ENCODE measurements around the gene XXYLT1. TPM values are rescaled to one million over a fixed set of nuclear protein-coding genes. Genes with fewer than 3 reads are reported as not detected.
"Not testable (repeated sequence)": the region's sequence is repeated elsewhere in the genome, so short reads cannot be mapped to it uniquely, and the experiment has no call there.

Gene XXYLT1
- polyA plus RNA-seq, 3 donors, result 2.2 to 7.7 (median 4.6) TPM

DNA sequence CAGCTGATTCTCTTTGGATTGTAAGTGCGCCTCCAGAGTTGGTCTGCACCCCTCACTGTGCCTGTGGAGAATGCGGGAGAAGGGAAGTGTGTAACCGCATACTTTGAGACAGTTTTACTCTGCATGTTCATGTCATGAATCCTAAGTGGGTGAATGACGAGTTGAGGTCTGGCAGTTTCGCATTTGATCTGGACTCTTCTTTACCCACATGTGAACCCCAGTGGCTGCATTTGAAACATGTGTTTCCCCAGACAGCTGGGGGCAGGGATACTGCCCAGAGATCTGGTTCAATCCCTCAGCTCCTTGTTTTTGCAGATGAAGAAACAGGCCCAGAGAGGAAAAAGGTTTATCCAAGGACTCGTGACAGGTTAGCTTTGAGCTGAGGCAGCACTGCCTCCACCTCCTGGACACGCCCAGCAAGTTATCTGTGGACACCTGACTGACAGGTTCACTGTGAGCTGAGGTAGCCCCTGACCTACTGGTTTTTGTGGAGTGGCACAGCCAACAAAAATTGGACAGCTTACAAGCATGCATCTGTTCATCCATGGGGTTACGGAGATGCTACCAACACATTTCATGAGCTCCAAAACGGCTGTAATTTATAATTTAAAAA lies 207.3 kb downstream of the XXYLT1 start:
- H3K27ac ChIP-seq (ENCODE audit: low read depth, low read length), result no peak overlapping the region
- 79 to 82% (median 81%) methylated on average over 9 of the region's 9 CpGs for WGBS, 3 donors

DNA sequence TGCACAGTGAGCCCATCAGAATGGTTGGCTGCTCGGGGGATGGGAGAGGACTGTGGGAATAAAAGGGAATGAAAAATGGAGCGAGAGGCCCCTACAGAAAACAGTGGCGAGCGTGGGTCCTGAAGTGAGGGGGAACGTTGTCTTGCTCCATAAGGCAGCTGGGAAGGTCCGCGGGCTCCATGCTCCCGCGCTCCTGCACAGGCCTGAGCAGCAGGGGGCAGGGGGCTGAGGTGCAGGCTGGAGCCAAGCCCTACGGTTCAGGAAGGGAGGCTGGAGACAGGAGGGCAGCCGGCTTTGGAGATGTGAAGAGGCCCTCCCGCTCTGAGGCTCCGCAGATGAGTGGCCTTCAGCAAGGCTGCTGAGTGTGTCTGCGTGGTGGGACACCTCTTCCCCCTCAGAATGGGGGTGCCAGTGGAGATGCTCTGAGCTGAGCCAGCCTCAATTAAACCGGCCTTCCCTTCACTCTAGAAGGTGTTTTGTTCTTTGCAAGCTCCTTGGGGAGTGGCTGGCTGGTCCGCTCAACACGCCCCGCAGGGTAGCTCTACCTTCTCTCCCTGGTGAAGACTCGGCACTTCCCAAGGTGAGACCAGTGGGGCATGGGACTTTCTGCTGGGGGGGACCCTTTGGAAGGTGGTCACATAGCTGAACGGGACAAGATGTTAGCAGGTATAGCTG lies 208.0 kb downstream of the XXYLT1 start:
- WGBS, 3 donors, result 88 to 90% (median 88%) methylated on average over 20 of the region's 20 CpGs
- H3K27ac ChIP-seq (ENCODE audit: low read depth, low read length), result no peak overlapping the region

DNA sequence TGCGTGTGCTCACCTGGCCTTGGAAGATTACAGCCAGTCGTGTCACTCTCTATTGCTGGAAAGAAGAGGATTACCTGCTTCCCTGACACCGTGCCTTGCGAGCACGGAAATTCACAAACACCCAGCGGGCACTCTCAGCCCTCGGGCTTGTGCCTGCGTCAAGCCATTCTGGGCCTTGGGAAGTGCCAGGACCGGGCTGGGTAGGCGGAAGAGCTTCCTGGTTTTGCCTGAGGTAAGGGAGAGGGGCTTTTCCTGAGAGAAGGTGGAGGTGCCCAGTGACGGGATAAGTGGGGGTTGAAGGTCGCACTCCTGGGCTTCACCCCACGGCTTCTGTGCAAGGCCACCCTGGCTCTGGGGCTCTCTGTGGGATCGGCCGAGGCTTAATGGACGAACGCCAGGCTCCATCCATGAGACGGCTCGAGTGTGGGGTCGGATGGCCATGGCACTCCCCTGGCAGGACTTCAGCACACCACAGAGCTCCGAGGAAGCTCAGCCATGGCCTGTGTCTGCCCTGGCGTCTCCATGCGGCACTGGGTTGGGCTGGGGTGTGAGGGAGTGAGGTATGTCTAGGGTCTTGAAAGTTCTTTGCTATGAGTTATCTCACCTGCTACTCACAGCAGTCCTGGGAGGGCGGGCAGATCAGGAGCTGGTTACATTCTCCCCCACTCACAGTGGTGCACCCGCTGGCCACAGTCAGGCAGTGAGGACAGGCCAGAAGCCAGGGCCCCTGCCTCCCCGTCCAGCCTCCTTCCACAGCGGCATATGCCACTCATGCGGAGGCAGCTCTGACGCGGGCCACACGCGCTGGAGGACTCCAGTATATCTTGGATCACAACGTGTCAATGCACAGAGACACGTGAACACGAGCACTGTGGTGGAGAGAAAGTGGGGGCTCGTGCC lies 209.0 kb downstream of the XXYLT1 start:
- 89 to 91% (median 90%) methylated on average over 36 of the region's 36 CpGs for WGBS, 3 donors
- H3K27ac ChIP-seq (ENCODE audit: low read depth, low read length), result no peak overlapping the region

DNA sequence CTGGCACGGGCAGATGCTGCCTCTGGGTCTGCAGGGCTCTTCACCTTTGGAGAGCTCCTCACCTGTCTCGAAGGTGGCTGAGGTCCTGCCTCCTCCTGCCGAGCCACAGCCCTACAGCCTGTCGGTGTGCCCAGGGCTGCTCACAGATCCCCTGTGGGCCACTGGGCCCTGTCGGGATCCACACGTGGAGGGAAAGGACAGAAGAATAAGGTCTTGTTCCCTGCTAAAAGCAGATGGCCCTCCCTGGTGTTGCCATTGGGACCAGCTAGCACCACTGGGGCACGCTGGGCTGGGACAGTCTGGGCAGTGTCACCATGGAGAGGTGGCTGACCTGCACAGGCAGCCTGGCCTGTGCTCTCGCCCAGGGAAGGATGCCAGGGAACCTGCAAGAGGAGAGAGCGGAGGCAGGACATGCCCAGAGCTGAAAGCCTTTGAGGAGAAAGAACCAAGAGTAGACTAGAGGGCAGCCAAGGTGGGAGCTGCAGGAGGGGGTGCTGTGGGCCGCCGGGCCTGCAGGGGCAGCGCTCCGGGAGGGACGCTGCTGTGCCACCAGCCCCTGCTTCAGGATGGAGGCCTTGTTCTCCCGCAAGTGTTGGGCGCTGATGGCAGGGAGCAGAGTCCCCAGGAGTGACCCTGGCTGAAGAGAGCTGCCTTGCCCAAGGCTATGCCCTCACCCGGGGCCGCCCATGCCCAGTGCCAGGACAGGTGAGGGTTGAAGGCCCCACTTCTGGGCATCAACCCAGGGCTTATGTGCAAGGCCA lies 210.2 kb downstream of the XXYLT1 start:
- WGBS, 3 donors, result 87 to 97% (median 94%) methylated on average over 18 of the region's 18 CpGs
- H3K27ac ChIP-seq (ENCODE audit: low read depth, low read length), result no peak overlapping the region

GRCh38 chr3:195060217-195060481 lies 210.8 kb downstream of the XXYLT1 start:
- WGBS, 3 donors, result 88 to 99% (median 93%) methylated on average over 3 of the region's 3 CpGs
- no peak overlapping the region for H3K27ac ChIP-seq (ENCODE audit: low read depth, low read length)

- 83 to 87% (median 86%) methylated on average over 22 of the region's 22 CpGs for WGBS, 3 donors
- no peak overlapping the region for H3K27ac ChIP-seq (ENCODE audit: low read depth, low read length)
These were observed 211.3 kb downstream of the XXYLT1 start for GRCh38 chr3:195059471-195060216.

DNA sequence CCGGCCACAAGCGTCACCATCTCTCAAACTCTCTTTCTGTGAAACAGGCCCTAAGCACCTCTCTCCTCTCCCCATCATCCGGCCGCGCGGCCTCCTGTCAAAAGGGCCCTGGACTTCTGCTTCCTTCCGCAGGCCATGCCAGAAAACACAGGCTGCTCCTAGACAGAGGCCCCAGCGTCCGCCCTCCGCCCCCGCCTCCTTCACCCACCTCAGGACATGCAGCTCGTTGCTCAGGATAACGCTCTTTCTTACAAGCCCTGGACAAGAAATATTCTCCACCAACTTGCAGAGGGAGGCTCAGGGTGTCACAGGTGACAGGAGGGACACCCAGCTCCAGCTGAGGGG lies 212.0 kb downstream of the XXYLT1 start:
- 37 to 75% (median 51%) methylated on average over 13 of the region's 13 CpGs for WGBS, 3 donors
- no peak overlapping the region for H3K27ac ChIP-seq (ENCODE audit: low read depth, low read length)

- no peak overlapping the region for H3K27ac ChIP-seq (ENCODE audit: low read depth, low read length)
- 70 to 86% (median 76%) methylated on average over 15 of the region's 15 CpGs for WGBS, 3 donors
These were observed 212.5 kb downstream of the XXYLT1 start for GRCh38 chr3:195058336-195059005.

DNA sequence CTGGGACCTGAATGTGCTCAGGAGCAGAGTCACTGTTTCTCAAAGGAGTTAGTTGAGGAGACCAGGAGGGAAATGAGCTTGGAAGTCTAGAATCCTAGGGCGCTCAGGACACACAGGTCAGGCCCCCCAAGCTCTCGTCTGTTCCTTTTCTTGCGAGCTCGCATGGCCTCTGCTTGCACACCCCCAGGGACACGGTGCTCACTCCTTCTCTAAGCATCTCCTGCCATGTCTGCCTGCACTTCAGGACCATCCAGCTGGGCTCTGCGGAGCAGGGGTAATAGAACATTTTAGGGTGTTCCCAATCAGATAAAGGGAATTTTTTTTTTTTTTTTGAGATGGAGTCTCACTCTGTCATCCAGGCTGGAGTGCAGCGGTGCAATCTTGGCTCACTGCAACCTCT lies 213.2 kb downstream of the XXYLT1 start:
- no peak overlapping the region for H3K27ac ChIP-seq (ENCODE audit: low read depth, low read length)
- WGBS, 3 donors, result 93 to 95% (median 93%) methylated on average over 7 of the region's 7 CpGs

GRCh38 chr3:195056506-195056905 lies 214.5 kb downstream of the XXYLT1 start:
- 71 to 85% (median 84%) methylated on average over 5 of the region's 5 CpGs for WGBS, 3 donors
- H3K27ac ChIP-seq (ENCODE audit: low read depth, low read length), result no peak overlapping the region

DNA sequence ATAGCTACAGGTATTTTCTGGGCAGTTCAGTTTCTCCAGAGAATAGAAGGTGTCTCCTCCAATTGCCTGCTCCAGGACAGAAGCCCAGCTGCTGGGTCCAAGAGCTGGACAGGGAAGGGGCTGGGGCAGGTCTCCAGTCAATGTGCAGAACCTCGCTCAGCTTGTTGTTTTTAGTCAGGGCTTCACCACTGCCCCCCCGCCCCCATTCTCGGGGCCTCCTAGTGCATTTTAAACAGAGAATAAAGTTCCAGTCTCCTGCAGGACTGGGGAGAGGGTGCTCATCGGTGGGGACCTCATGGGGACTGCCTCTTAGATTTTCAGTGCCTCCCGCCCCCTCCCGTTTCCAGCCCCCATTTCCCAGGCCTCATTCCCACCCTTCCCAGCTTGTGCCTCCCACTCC lies 216.6 kb downstream of the XXYLT1 start:
- H3K27ac ChIP-seq (ENCODE audit: low read depth, low read length), result no peak overlapping the region
- WGBS, 3 donors, result 76 to 87% (median 85%) methylated on average over 6 of the region's 6 CpGs

- H3K27ac ChIP-seq (ENCODE audit: low read depth, low read length), result no peak overlapping the region
- 65 to 70% (median 69%) methylated on average over 6 of the region's 6 CpGs for WGBS, 3 donors
These were observed 218.0 kb downstream of the XXYLT1 start for GRCh38 chr3:195052939-195053338.

DNA sequence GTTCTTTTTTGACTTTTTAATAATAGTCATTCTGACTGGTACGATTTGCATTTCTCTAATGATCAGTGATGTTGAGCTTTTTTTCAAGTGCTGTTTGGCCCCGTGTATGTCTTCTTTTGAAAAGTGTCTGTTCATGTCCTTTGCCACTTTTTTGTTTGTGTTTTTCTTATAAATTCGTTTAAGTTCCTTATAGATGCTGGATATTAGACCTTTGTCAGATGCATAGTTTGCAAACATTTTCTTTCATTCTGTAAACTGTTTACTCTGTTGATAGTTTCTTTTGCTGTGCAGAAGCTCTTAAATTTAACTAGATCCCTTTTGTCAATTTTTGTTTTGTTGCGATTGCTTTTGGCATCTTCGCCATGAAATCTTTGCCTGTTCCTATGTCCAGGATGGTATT lies 220.7 kb downstream of the XXYLT1 start:
- not testable (repeated sequence) for H3K27ac ChIP-seq (ENCODE audit: low read depth, low read length)
- 81 to 88% (median 84%) methylated on average over 5 of the region's 5 CpGs for WGBS, 3 donors

DNA sequence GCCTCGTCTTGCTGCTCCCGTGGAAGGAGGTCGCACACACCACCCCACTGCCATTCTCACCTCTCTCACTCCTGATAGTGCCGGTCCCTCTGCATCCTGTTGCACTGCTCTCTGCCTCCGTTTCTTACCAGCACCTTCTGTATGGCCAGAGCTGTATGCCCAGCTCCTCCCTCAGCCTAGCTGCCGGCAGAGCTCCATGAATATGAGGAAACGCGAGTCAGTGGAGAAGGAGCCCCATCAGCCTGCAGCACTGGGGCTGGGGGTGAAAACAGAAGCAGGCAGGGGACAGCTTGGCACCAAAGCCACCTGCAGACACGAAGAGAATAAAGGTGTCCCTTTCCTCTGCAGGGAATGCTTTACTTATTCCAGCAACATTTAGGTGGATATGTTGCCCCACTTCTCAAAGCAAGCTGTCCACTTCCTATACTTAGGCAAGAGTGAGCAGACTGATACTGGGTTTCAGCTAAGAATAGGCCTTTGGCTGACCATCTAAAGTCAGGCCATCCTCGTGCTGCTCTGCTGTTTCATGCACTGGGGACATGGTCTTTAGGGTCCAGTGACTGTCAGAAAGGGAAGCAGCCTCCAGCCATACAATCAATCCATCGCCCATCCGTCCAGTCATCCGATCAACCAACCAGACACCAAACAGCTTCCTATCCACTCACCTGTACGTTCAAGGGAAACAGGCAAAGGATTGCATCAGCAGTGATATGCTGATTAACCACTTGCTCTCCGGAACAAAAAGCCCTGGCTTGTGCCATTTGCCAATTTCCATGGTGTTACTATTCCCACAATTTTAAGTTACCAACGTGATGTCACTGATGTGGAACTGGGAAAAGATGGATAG lies 222.7 kb downstream of the XXYLT1 start:
- no peak overlapping the region for H3K27ac ChIP-seq (ENCODE audit: low read depth, low read length)
- WGBS, 3 donors, result 62 to 75% (median 74%) methylated on average over 16 of the region's 16 CpGs

DNA sequence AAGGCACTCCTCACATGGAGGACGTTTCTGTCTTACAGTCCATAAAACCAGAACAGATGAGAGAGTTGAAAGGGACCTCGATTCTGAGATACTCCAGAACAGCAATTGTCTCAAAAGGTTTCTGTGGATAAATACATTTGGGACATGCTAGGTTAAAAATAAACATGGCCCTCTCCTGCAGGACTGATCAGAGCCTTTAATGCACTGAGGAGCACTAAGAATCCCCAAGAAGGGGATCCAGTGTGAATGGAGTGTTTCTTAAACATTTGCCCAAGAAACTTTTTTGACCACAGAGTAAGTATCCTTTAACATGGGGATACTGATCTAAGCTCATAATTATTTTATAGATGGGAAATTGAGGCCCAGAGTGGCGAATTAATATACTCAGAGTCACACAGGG lies 223.4 kb downstream of the XXYLT1 start:
- no peak overlapping the region for H3K27ac ChIP-seq (ENCODE audit: low read depth, low read length)
- WGBS, 3 donors, result 56 to 76% (median 69%) methylated on average over 3 of the region's 3 CpGs

GRCh38 chr3:195046441-195046840 lies 224.5 kb downstream of the XXYLT1 start:
- no peak overlapping the region for H3K27ac ChIP-seq (ENCODE audit: low read depth, low read length)
- 77 to 84% (median 78%) methylated on average over 6 of the region's 6 CpGs for WGBS, 3 donors

Data from adipose tissue (tissue), 3 donors.